Endothelial cell of umbilical vein (primary cell): ENCODE measurements around the gene CDC42EP5. TPM values are rescaled to one million over a fixed set of nuclear protein-coding genes. Genes with fewer than 3 reads are reported as not detected.

ENCODE experiments used
- BruUV-seq: library from RNA; stranded (reverse); fragments of 400-500 nt; replicated peaks from 2 replicates; lab custom pipeline; 2021; lab: Mats Ljungman, UMichigan
- CTCF ChIA-PET: fragments of 300-600, 350-600 bp; sonication (Branson Sonifier 250); formaldehyde crosslinking; loops from one replicate; lab custom pipeline; 2021; ENCODE audit warnings: antibody characterized with exemption, inconsistent platforms; lab: Charles Lee
- POLR2A ChIA-PET: fragments of 300-600, 350-600 bp; sonication (Branson Sonifier 250); formaldehyde crosslinking; loops from one replicate; lab custom pipeline; 2021; ENCODE audit warnings: antibody characterized with exemption, inconsistent platforms; lab: Charles Lee
- DNase-seq: peaks from one replicate; pipeline ENCODE4 v3.0.0-alpha.2; 2011; ENCODE audit warnings: low read depth, low spot score
- FAIRE-seq: peaks from 2 replicates; lab custom pipeline; 2011; peaks lifted over from hg19 to GRCh38; lab: Jason Lieb, UNC
- H2AFZ ChIP-seq: 2 replicates; pipeline ENCODE4 v1.6.0; 2012; ENCODE audit warnings: low read depth, low read length, control low read depth, inconsistent platforms
- H3K27ac ChIP-seq: 2 replicates; pipeline ENCODE4 v1.5.1; 2011; ENCODE audit warnings: low read depth, mild to moderate bottlenecking, control low read depth, low read length, moderate library complexity; ENCODE audit not compliant: insufficient read depth
- H3K27me3 ChIP-seq, 2 experiments: 2 replicates each; pipeline versions ENCODE4 v1.6.0 to v1.6.1; 2011; ENCODE audit warnings: low read length in 2 of 2, mixed read lengths in 1 of 2; ENCODE audit not compliant: control insufficient read depth in 2 of 2, insufficient read depth in 2 of 2
- H3K36me3 ChIP-seq, 2 experiments: 2 replicates in 1 of 2; 3 replicates in 1 of 2; pipeline ENCODE4 v1.5.1; 2011; ENCODE audit warnings: low read length in 2 of 2, mild to moderate bottlenecking in 1 of 2, moderate library complexity in 1 of 2; ENCODE audit not compliant: control insufficient read depth in 2 of 2, insufficient read depth in 2 of 2; ENCODE audit errors: extremely low read depth in 1 of 2
- H3K4me1 ChIP-seq: 3 replicates; pipeline ENCODE4 v1.5.1; 2011; ENCODE audit warnings: mild to moderate bottlenecking, low read length; ENCODE audit not compliant: control insufficient read depth, insufficient read depth; ENCODE audit errors: extremely low read depth
- H3K4me2 ChIP-seq: 2 replicates; pipeline ENCODE4 v1.6.1; 2011; ENCODE audit warnings: low read length, control low read depth, mixed read lengths; ENCODE audit not compliant: insufficient read depth
- H3K4me3 ChIP-seq, 3 experiments: fragments of 200-600 bp in 1 of 3; sonication (generic), shearing (Covaris generic) in 1 of 3; replicated peaks in 1 of 3; 2 replicates each; pipeline ENCODE4 v1.5.1; 2011 to 2016; ENCODE audit warnings: control low read depth in 3 of 3, low read length in 3 of 3, mild to moderate bottlenecking in 2 of 3, inconsistent platforms in 1 of 3, low read depth in 1 of 3, moderate library complexity in 1 of 3; ENCODE audit not compliant: insufficient read depth in 1 of 3
- H3K79me2 ChIP-seq: 2 replicates; pipeline ENCODE4 v1.6.0; 2012; ENCODE audit warnings: low read length, inconsistent platforms; ENCODE audit not compliant: control insufficient read depth, insufficient read depth
- H3K9ac ChIP-seq: replicated peaks from 2 replicates; pipeline ENCODE3; 2011; ENCODE audit warnings: low read length, control low read depth; ENCODE audit not compliant: insufficient read depth; ENCODE audit errors: extremely low read depth
- H3K9me1 ChIP-seq: replicated peaks from 3 replicates; pipeline ENCODE4 v1.6.0; 2011; ENCODE audit warnings: mild to moderate bottlenecking, low read length; ENCODE audit not compliant: control insufficient read depth, insufficient read depth; ENCODE audit errors: extremely low read depth
- H3K9me3 ChIP-seq: replicated peaks from 2 replicates; pipeline ENCODE4 v1.5.1; 2012; ENCODE audit warnings: low read length, inconsistent platforms; ENCODE audit not compliant: control insufficient read depth, insufficient read depth
- H4K20me1 ChIP-seq: replicated peaks from 2 replicates; pipeline ENCODE3; 2011; ENCODE audit warnings: mild to moderate bottlenecking, low read length; ENCODE audit not compliant: control insufficient read depth, insufficient read depth; ENCODE audit errors: extremely low read depth
- EZH2 ChIP-seq: IDR thresholded peaks from 2 replicates; pipeline ENCODE4 v1.6.1; 2012; ENCODE audit warnings: borderline replicate concordance, low read depth, mild to moderate bottlenecking, moderate library complexity, low read length, inconsistent platforms; ENCODE audit not compliant: severe bottlenecking
- FOS ChIP-seq: IDR thresholded peaks from 2 replicates; pipeline ENCODE4 v1.6.1; 2011; ENCODE audit warnings: mild to moderate bottlenecking, low read length, moderate library complexity, borderline replicate concordance; ENCODE audit not compliant: insufficient read depth
- GATA2 ChIP-seq: IDR thresholded peaks from 2 replicates; pipeline ENCODE4 v1.7.0; 2011; ENCODE audit warnings: low read depth, mild to moderate bottlenecking, moderate library complexity, mixed read lengths, low read length; ENCODE audit not compliant: insufficient read length, insufficient read depth
- JUN ChIP-seq: IDR thresholded peaks from 2 replicates; pipeline ENCODE4 v1.6.1; 2011; ENCODE audit warnings: borderline replicate concordance, low read depth; ENCODE audit not compliant: insufficient read length, insufficient read depth
- MYC ChIP-seq: IDR thresholded peaks from one replicate; pipeline ENCODE4 v1.6.1; 2011; ENCODE audit warnings: mild to moderate bottlenecking, low read depth, low read length
- POLR2A ChIP-seq: IDR thresholded peaks from 2 replicates; pipeline ENCODE4 v1.6.1; 2012; ENCODE audit warnings: low read depth, mild to moderate bottlenecking, control low read depth, low read length
- POLR2AphosphoS5 ChIP-seq: IDR thresholded peaks from 2 replicates; pipeline ENCODE4 v1.6.1; 2012; ENCODE audit warnings: low read depth, mild to moderate bottlenecking, control low read depth, low read length, moderate library complexity; ENCODE audit not compliant: insufficient read depth
- dilution Hi-C: fragments of 300-500 bp; cut with MboI; formaldehyde crosslinking; loops from one replicate; pipeline ENCODE4 v1.15.0; 2019; ENCODE audit warnings: low sequenced_read_pairs; ENCODE audit not compliant: extremely low pct_ligation_motif_present
- intact Hi-C: fragments of 100-400 bp; cut with micrococcal nuclease; formaldehyde crosslinking; loops from one replicate; pipeline ENCODE4 v1.10.0; 2022
- polyA plus RNA-seq, 4 experiments: library from polyadenylated mRNA; depleted of rRNA in 3 of 4; stranded (reverse) in 3 of 4; unstranded in 1 of 4; fragments of >200 nt; gene quantifications; 2 replicates each; pipeline versions ENCODE4 v1.2.1 to v1.2.3, GENCODE V29; 2011 to 2012; ENCODE audit warnings: missing spikeins in 1 of 4
- total RNA-seq: library from RNA; stranded (reverse); gene quantifications from 2 replicates; pipeline ENCODE4 v1.2.3, GENCODE V29; 2021
- TF ChIP-seq, protein P1 (sequence below), 2 donors: IDR thresholded peaks; 1 replicate in 1 of 2; 2 replicates in 1 of 2; pipeline ENCODE4 v1.5.1; 2011; ENCODE audit warnings: low read length in 2 of 2, mild to moderate bottlenecking in 2 of 2, moderate library complexity in 2 of 2, control low read depth in 1 of 2, inconsistent platforms in 1 of 2, low read depth in 1 of 2; ENCODE audit not compliant: insufficient read depth in 1 of 2; ENCODE audit errors: extremely low read depth in 1 of 2
- TF ChIP-seq, protein P2 (sequence below): IDR thresholded peaks from 2 replicates; pipeline ENCODE4 v1.6.1; 2011; ENCODE audit not compliant: insufficient read depth, insufficient read length

The CDC42EP5 gene
- total and polyA plus RNA-seq, 2 donors (not counting 3 experiments of a cell fraction or from before 2014, with no cell fraction given), result 37.3 to 85.5 TPM

DNA sequence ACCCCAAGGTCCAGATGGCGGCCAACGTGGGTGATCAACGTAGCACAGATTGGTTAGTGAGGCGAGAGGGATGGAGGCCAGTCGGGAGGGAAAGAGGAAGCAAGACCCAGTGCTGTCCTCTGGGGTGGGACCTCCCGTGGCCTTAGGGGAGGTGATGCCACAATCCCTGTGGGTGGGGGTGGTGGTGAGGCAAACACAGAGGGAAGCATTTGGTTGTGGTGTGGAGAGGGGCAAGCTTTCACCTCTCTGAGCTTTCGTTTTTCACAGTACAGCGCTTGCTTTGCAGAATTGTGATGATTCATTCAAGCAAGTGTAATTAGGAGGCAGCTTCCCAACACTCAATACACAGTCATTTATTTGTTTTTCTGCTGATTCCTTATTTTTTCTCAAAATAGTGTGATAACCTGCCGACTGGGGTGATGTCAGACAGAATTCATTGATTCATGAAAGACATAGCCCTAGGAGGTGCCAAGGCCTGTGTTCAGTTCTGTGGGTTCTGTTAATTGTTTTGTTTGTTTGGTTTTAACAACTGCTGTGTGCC is 21.7 kb downstream of the CDC42EP5 start:
- peaks cover 84% of the 10 kb centered on the region for H3K79me2 ChIP-seq
- TF ChIP-seq MYC, result no peak
- TF ChIP-seq GATA2, result no peak
- TF ChIP-seq POLR2AphosphoS5, result no peak
- no peak for TF ChIP-seq POLR2A
- TF ChIP-seq, protein P1, sequence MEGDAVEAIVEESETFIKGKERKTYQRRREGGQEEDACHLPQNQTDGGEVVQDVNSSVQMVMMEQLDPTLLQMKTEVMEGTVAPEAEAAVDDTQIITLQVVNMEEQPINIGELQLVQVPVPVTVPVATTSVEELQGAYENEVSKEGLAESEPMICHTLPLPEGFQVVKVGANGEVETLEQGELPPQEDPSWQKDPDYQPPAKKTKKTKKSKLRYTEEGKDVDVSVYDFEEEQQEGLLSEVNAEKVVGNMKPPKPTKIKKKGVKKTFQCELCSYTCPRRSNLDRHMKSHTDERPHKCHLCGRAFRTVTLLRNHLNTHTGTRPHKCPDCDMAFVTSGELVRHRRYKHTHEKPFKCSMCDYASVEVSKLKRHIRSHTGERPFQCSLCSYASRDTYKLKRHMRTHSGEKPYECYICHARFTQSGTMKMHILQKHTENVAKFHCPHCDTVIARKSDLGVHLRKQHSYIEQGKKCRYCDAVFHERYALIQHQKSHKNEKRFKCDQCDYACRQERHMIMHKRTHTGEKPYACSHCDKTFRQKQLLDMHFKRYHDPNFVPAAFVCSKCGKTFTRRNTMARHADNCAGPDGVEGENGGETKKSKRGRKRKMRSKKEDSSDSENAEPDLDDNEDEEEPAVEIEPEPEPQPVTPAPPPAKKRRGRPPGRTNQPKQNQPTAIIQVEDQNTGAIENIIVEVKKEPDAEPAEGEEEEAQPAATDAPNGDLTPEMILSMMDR (IDR thresholded peaks at IDR 0.05; ENCODE audit: extremely low read depth in 1 of 2, insufficient read depth in 1 of 2, low read depth in 1 of 2, low read length in 2 of 2), result no peak
- TF ChIP-seq FOS, result no peak
- TF ChIP-seq, protein P2, sequence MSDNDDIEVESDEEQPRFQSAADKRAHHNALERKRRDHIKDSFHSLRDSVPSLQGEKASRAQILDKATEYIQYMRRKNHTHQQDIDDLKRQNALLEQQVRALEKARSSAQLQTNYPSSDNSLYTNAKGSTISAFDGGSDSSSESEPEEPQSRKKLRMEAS, result no peak
- TF ChIP-seq JUN, result no peak
- TF ChIP-seq EZH2, result no peak
- FAIRE-seq (peak; percentile 38), DNase-seq (no peak)
- no TSS peak for BruUV-seq
- dilution Hi-C loops (no loop called here), intact Hi-C loops (no loop called here)
- no peak overlapping the region for H3K4me3 ChIP-seq
- H2AFZ ChIP-seq, result no peak overlapping the region
- H3K9me3 ChIP-seq, result no peaks in the 10 kb centered on the region
- peaks cover 41 to 55% of the 10 kb centered on the region in 2 experiments for H3K36me3 ChIP-seq
- CTCF ChIA-PET, result no interaction called here
- no peak overlapping the region for H3K27ac ChIP-seq
- peaks cover 22% of the 10 kb centered on the region for H3K4me1 ChIP-seq
- no peaks in the 10 kb centered on the region for H3K9me1 ChIP-seq
- POLR2A ChIA-PET, result no interaction called here
- H3K27me3 ChIP-seq, result no peaks in the 10 kb centered on the region
- peak overlapping the region; percentile 1 for H3K9ac ChIP-seq
- H4K20me1 ChIP-seq, result peaks cover 11% of the 10 kb centered on the region
- peak overlapping the region; percentile 6 for H3K4me2 ChIP-seq
